Measurements from ENCODE around the gene PDE4A. TPM values are rescaled to one million over a fixed set of nuclear protein-coding genes. Genes with fewer than 3 reads are reported as not detected.
A peak's percentile ranks its signal among the peaks of the same experiment; 100 is the strongest.

PDE4A gene
- polyA plus RNA-seq, 3 donors = 4.7 to 14.8 (median 5.8) TPM

DNA sequence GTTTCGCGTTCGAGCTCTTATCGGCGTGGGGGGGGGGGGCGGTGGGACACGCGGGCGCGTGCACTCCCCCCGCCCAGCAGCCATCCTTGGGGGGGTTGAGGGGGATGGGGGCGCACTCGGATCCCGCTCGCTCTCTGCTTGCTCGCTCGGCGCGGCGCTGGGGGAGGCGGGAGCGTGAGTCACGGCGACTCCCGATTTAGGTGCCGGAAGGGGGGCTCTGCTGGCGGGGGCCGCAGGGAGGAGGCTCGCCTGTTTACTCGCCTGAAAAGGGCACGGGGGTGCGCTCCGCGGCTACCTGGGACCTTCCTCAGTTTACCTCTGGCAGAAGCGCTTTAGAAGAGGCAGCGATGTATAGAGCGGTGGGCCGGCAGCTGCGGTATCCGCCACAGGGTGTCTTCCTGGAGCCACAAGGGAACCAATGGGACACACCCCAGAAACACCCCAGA is 1.1 kb upstream of the PDE4A start:
- Histone ChIP-seq H3K36me3 (replicated peaks in 1 of 2; ENCODE audit: control insufficient read depth in 1 of 2, insufficient read depth in 2 of 2, low read length in 2 of 2) (no peaks in the 10 kb centered on the region), H3K9me3 (replicated peaks in 1 of 2; ENCODE audit: control insufficient read depth in 1 of 2, insufficient read depth in 1 of 2, low read length in 2 of 2) (peaks cover 7 to 11% of the 10 kb centered on the region in 2 donors), H3K4me3 (replicated peaks in 1 of 3; ENCODE audit: low read depth in 2 of 3, low read length in 3 of 3) (peak overlapping the region in 1 of 3 experiments; percentile 35), H3K4me1 (ENCODE audit: control insufficient read depth in 1 of 2, insufficient read depth in 2 of 2, low read length in 2 of 2) (peaks cover 70 to 85% of the 10 kb centered on the region in 2 donors), H3K9ac (ENCODE audit: insufficient read depth, low read length, poor library complexity, severe bottlenecking) (no peak overlapping the region), H3K4me2 (replicated peaks; ENCODE audit: extremely low read depth, low read length, poor library complexity, severe bottlenecking) (peak overlapping the region; percentile 23), H3K79me2 (ENCODE audit: insufficient read depth, low read length) (no peaks in the 10 kb centered on the region), H2AFZ (ENCODE audit: insufficient read depth, low read depth, low read length, poor library complexity, severe bottlenecking) (no peak overlapping the region), H4K20me1 (ENCODE audit: insufficient read depth, low read length) (no peaks in the 10 kb centered on the region), H3K27ac (ENCODE audit: low read depth in 1 of 2, low read length in 2 of 2) (peak overlapping the region in 1 of 2 donors; percentile 3), H3K27me3 (ENCODE audit: control insufficient read depth in 2 of 2, insufficient read depth in 2 of 2, low read length in 2 of 2) (peaks cover 41 to 68% of the 10 kb centered on the region in 2 donors)
- H3K36me3 Mint-ChIP-seq = peaks cover 21 to 32% of the 10 kb centered on the region in 2 donors
- under 1% methylated on average over 26 of the region's 40 CpGs for WGBS (ENCODE audit: insufficient coverage)
- H3K9me3 Mint-ChIP-seq = peaks cover 0 to 40% (median 31%) of the 10 kb centered on the region in 7 donors
- H3K4me3 Mint-ChIP-seq = peak overlapping the region; percentile 64 to 96
- H3K27ac Mint-ChIP-seq = peak overlapping the region in 5 of 7 donors; percentile 34 to 88 (median 69)
- H3K4me1 Mint-ChIP-seq = peaks cover 71% of the 10 kb centered on the region
- intact Hi-C loops (cut with micrococcal nuclease) = loop anchor here in 1 of 2 donors (2.0 kb wide), 1 partner anchor 16 kb away; no protein-coding TSS in a partner anchor
- TF ChIP-seq, protein P1, sequence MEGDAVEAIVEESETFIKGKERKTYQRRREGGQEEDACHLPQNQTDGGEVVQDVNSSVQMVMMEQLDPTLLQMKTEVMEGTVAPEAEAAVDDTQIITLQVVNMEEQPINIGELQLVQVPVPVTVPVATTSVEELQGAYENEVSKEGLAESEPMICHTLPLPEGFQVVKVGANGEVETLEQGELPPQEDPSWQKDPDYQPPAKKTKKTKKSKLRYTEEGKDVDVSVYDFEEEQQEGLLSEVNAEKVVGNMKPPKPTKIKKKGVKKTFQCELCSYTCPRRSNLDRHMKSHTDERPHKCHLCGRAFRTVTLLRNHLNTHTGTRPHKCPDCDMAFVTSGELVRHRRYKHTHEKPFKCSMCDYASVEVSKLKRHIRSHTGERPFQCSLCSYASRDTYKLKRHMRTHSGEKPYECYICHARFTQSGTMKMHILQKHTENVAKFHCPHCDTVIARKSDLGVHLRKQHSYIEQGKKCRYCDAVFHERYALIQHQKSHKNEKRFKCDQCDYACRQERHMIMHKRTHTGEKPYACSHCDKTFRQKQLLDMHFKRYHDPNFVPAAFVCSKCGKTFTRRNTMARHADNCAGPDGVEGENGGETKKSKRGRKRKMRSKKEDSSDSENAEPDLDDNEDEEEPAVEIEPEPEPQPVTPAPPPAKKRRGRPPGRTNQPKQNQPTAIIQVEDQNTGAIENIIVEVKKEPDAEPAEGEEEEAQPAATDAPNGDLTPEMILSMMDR (IDR thresholded peaks at IDR 0.05) = no peak
- H3K27me3 Mint-ChIP-seq (ENCODE audit: low read depth in 3 of 3) = peaks cover 60 to 81% (median 73%) of the 10 kb centered on the region in 3 donors
- no peak for DNase-seq

- H3K4me3 Mint-ChIP-seq = peak overlapping the region; percentile 64 to 96
- intact Hi-C loops (cut with micrococcal nuclease) = loop anchor here (2.0 to 10.0 kb wide), 3 partner anchors 15 to 1145 kb away; no protein-coding TSS in a partner anchor
- H3K9me3 Mint-ChIP-seq = peaks cover 0 to 36% (median 27%) of the 10 kb centered on the region in 7 donors
- H3K4me1 Mint-ChIP-seq = peaks cover 75% of the 10 kb centered on the region
- Histone ChIP-seq H3K4me1 (ENCODE audit: control insufficient read depth in 1 of 2, insufficient read depth in 2 of 2, low read length in 2 of 2) (peaks cover 76 to 92% of the 10 kb centered on the region in 2 donors), H3K27me3 (ENCODE audit: control insufficient read depth in 2 of 2, insufficient read depth in 2 of 2, low read length in 2 of 2) (peaks cover 41 to 68% of the 10 kb centered on the region in 2 donors), H3K9ac (ENCODE audit: insufficient read depth, low read length, poor library complexity, severe bottlenecking) (no peak overlapping the region), H2AFZ (ENCODE audit: insufficient read depth, low read depth, low read length, poor library complexity, severe bottlenecking) (no peak overlapping the region), H3K4me2 (replicated peaks; ENCODE audit: extremely low read depth, low read length, poor library complexity, severe bottlenecking) (peak overlapping the region; percentile 34), H4K20me1 (ENCODE audit: insufficient read depth, low read length) (no peaks in the 10 kb centered on the region), H3K27ac (ENCODE audit: low read depth in 1 of 2, low read length in 2 of 2) (peak overlapping the region in 1 of 2 donors; percentile 3), H3K4me3 (replicated peaks in 1 of 3; ENCODE audit: low read depth in 2 of 3, low read length in 3 of 3) (peak overlapping the region in 1 of 3 experiments; percentile 35), H3K79me2 (ENCODE audit: insufficient read depth, low read length) (no peaks in the 10 kb centered on the region), H3K36me3 (replicated peaks in 1 of 2; ENCODE audit: control insufficient read depth in 1 of 2, insufficient read depth in 2 of 2, low read length in 2 of 2) (no peaks in the 10 kb centered on the region), H3K9me3 (replicated peaks in 1 of 2; ENCODE audit: control insufficient read depth in 1 of 2, insufficient read depth in 1 of 2, low read length in 2 of 2) (peaks cover 2 to 8% of the 10 kb centered on the region in 2 donors)
- peak overlapping the region in 6 of 7 donors; percentile 6 to 88 (median 80) for H3K27ac Mint-ChIP-seq
- peaks cover 21 to 32% of the 10 kb centered on the region in 2 donors for H3K36me3 Mint-ChIP-seq
- TF ChIP-seq, protein P1 (IDR thresholded peaks at IDR 0.05) = no peak
- 2% methylated on average over 51 of the region's 61 CpGs for WGBS (ENCODE audit: insufficient coverage)
- peak; percentile 65 to 90 (median 76) for DNase-seq
- H3K27me3 Mint-ChIP-seq (ENCODE audit: low read depth in 3 of 3) = peaks cover 60 to 86% (median 73%) of the 10 kb centered on the region in 3 donors
Measured at GRCh38 chr19:10419646-10420443, 493 bp upstream of the PDE4A start.
